HepG2 (cell line): Measurements from ENCODE around the gene GATC. TPM values are rescaled to one million over a fixed set of nuclear protein-coding genes. Genes with fewer than 3 reads are reported as not detected.
A peak's percentile ranks its signal among the peaks of the same experiment; 100 is the strongest.

ENCODE experiments used
- ATAC-seq: fragments of 200-7000 bp; cut with Tn5 transposase; 3 replicates; pipeline ENCODE4 v1.9.1; 2020; ENCODE audit warnings: mild to moderate bottlenecking, moderate library complexity
- BruUV-seq: library from RNA; stranded (reverse); fragments of 400-500 nt; replicated peaks from 2 replicates; lab custom pipeline; 2021; lab: Mats Ljungman, UMichigan
- CTCF ChIA-PET: fragments of 300-600 bp; formaldehyde crosslinking; extraction: SDS; loops from one replicate; lab custom pipeline; 2021; ENCODE audit warnings: low total read pairs, inconsistent platforms, low intra/inter-chr PET ratio; lab: Yijun Ruan, JAX
- POLR2A ChIA-PET: fragments of 350-600 bp; sonication (Branson Sonifier 250); formaldehyde crosslinking; loops from one replicate; lab custom pipeline; 2020; ENCODE audit warnings: antibody characterized with exemption, inconsistent platforms; lab: Yijun Ruan, JAX
- DNase-seq: peaks from one replicate; pipeline ENCODE4 v3.0.0-alpha.2; 2015; ENCODE audit warnings: low spot score
- FAIRE-seq: peaks from 3 replicates; lab custom pipeline; 2011; peaks lifted over from hg19 to GRCh38; lab: Jason Lieb, UNC
- H2AFZ ChIP-seq: one replicate; pipeline ENCODE4 v1.6.1; 2011; ENCODE audit warnings: low read length, inconsistent platforms
- H3K27ac ChIP-seq: fragments of 300-600 bp; 3 replicates; pipeline ENCODE4 v1.8.0; 2011; ENCODE audit warnings: mixed run types, mild to moderate bottlenecking, mixed read lengths, low read length, inconsistent platforms; ENCODE audit not compliant: insufficient read depth; ENCODE audit errors: extremely low read length
- H3K27me3 ChIP-seq, 2 experiments: fragments of 200-600 bp in 1 of 2; 2 replicates in 1 of 2; 3 replicates in 1 of 2; pipeline versions ENCODE4 v1.6.0 to v1.8.0; 2011; ENCODE audit warnings: low read length in 2 of 2, mild to moderate bottlenecking in 2 of 2, moderate library complexity in 2 of 2, inconsistent platforms in 1 of 2; ENCODE audit not compliant: insufficient read depth in 2 of 2, control insufficient read depth in 1 of 2
- H3K36me3 ChIP-seq, 2 experiments: fragments of 200-600 bp in 1 of 2; replicated peaks in 1 of 2; 2 replicates in 1 of 2; 3 replicates in 1 of 2; pipeline versions ENCODE4 v1.5.1 to v1.8.0; 2011; ENCODE audit warnings: low read length in 2 of 2, inconsistent platforms in 1 of 2; ENCODE audit not compliant: insufficient read depth in 2 of 2, control insufficient read depth in 1 of 2
- H3K4me1 ChIP-seq: 2 replicates; pipeline ENCODE4 v1.5.1; 2012; ENCODE audit warnings: low read length, inconsistent platforms; ENCODE audit not compliant: insufficient read depth
- H3K4me2 ChIP-seq: 2 replicates; pipeline ENCODE4 v1.6.0; 2011; ENCODE audit warnings: low read depth, low read length, inconsistent platforms
- H3K4me3 ChIP-seq, 3 experiments: fragments of 200-600 bp in 1 of 3; sonication (generic), shearing (Covaris generic) in 1 of 3; replicated peaks in 1 of 3; 2 replicates each; pipeline ENCODE4 v1.5.1; 2011 to 2016; ENCODE audit warnings: low read length in 3 of 3, inconsistent platforms in 2 of 3, low read depth in 2 of 3, mild to moderate bottlenecking in 2 of 3, control low read depth in 1 of 3, mixed read lengths in 1 of 3; ENCODE audit not compliant: insufficient read depth in 1 of 3
- H3K79me2 ChIP-seq: one replicate; pipeline ENCODE4 v1.6.1; 2011; ENCODE audit warnings: low read length, inconsistent platforms; ENCODE audit not compliant: insufficient read depth
- H3K9ac ChIP-seq: 2 replicates; pipeline ENCODE4 v1.6.0; 2011; ENCODE audit warnings: mild to moderate bottlenecking, low read depth, low read length, inconsistent platforms; ENCODE audit not compliant: insufficient read depth
- H3K9me3 ChIP-seq: 2 replicates; pipeline ENCODE4 v1.5.1; 2012; ENCODE audit warnings: mild to moderate bottlenecking, low read length
- H4K20me1 ChIP-seq: 2 replicates; pipeline ENCODE4 v1.6.0; 2011; ENCODE audit warnings: inconsistent platforms, mild to moderate bottlenecking, low read length, moderate library complexity; ENCODE audit not compliant: insufficient read depth
- ATF7-NPFF ChIP-seq: sonication (generic); formaldehyde crosslinking; IDR thresholded peaks from 2 replicates; pipeline ENCODE4 v1.8.1; 2023; ENCODE audit warnings: mild to moderate bottlenecking, low read depth, missing genetic modification reagents, moderate library complexity
- GABPB1 ChIP-seq: IDR thresholded peaks from 2 replicates; pipeline ENCODE4 v1.6.1; 2016; ENCODE audit warnings: mild to moderate bottlenecking, missing genetic modification reagents, moderate library complexity, missing compliant biosample characterization
- GTF2F1 ChIP-seq: fragments of 150-350 bp; IDR thresholded peaks from 2 replicates; pipeline ENCODE4 v1.6.1; 2014; ENCODE audit warnings: low read length
- KAT8 ChIP-seq: IDR thresholded peaks from 2 replicates; pipeline ENCODE4 v1.6.1; 2016; ENCODE audit warnings: missing genetic modification reagents, missing compliant biosample characterization
- NFIC ChIP-seq: IDR thresholded peaks from 2 replicates; pipeline ENCODE4 v1.6.1; 2012; ENCODE audit warnings: mild to moderate bottlenecking, low read length, inconsistent platforms
- SMC3 ChIP-seq: IDR thresholded peaks from 2 replicates; pipeline ENCODE4 v1.6.1; 2011; ENCODE audit warnings: low read length, improper control_type of control experiment
- TBL1XR1 ChIP-seq: fragments of 150-350 bp; IDR thresholded peaks from 2 replicates; pipeline ENCODE4 v1.6.1; 2014; ENCODE audit warnings: borderline replicate concordance, low read length; ENCODE audit not compliant: partially characterized antibody
- XBP1 ChIP-seq: sonication (generic); formaldehyde crosslinking; IDR thresholded peaks from 2 replicates; pipeline ENCODE4 v1.5.0; 2020; ENCODE audit warnings: missing genetic modification reagents
- ZNF672 ChIP-seq: sonication (generic); formaldehyde crosslinking; IDR thresholded peaks from 2 replicates; pipeline ENCODE4 v1.8.1; 2022; ENCODE audit warnings: missing genetic modification reagents
- WGBS: methylation state at CpG from one replicate; pipeline ENCODE4 v1.1.6; 2017; ENCODE audit warnings: low lambda C conversion rate; 5-methylcytosine and 5-hydroxymethylcytosine counted together
- in situ Hi-C: cut with HindIII; loops from 2 replicates; pipeline ENCODE4 v1.10.0; 2017; ENCODE audit warnings: low pct_unique_long_range_greater_than_20kb; ENCODE audit not compliant: extremely low pct_ligation_motif_present
- intact Hi-C: fragments of 100-400 bp; cut with micrococcal nuclease; formaldehyde crosslinking; loops from one replicate; pipeline ENCODE4 v1.10.0; 2022; ENCODE audit not compliant: unreplicated experiment
- polyA plus RNA-seq, 8 experiments: library from polyadenylated mRNA; depleted of rRNA in 3 of 8; stranded (reverse) in 7 of 8; unstranded in 1 of 8; fragments of >200 nt; fragmentation: Illumina TruSeq in 4 of 8; extraction: Trizol in 4 of 8; gene quantifications; 2 replicates each; pipeline versions ENCODE4 v1.2.1 to v1.2.3, GENCODE V29; 2011 to 2016; ENCODE audit warnings: low read depth in 4 of 8, missing spikeins in 1 of 8, mixed read lengths in 1 of 8; ENCODE audit not compliant: insufficient read depth in 1 of 8
- total RNA-seq, 5 experiments: library from RNA; depleted of rRNA; stranded (reverse); fragments of >200 nt; fragmentation: Illumina TruSeq; extraction: Trizol; gene quantifications; 2 replicates each; pipeline ENCODE4 v1.2.3, GENCODE V29; 2016; ENCODE audit warnings: low read depth in 1 of 5
- TF ChIP-seq, protein P1 (sequence below): IDR thresholded peaks from 2 replicates; pipeline ENCODE4 v1.6.1; 2018; ENCODE audit warnings: missing genetic modification reagents, mild to moderate bottlenecking, missing compliant biosample characterization
- TF ChIP-seq, protein P2 (sequence below): IDR thresholded peaks from 2 replicates; pipeline ENCODE4 v1.6.1; 2018; ENCODE audit warnings: missing genetic modification reagents
- TF ChIP-seq, protein P3 (sequence below): sonication (generic); formaldehyde crosslinking; IDR thresholded peaks from 2 replicates; pipeline ENCODE4 v1.5.0; 2020; ENCODE audit warnings: missing genetic modification reagents
- TF ChIP-seq, protein P4 (sequence below): sonication (generic); formaldehyde crosslinking; IDR thresholded peaks from 2 replicates; pipeline ENCODE4 v1.5.0; 2020; ENCODE audit warnings: mild to moderate bottlenecking, missing genetic modification reagents

Gene GATC
- total and polyA plus RNA-seq, 2 of the 13 experiments (the other 11 are each of a cell fraction or from before 2014, with no cell fraction given) = 17.7 to 29.7 TPM

DNA sequence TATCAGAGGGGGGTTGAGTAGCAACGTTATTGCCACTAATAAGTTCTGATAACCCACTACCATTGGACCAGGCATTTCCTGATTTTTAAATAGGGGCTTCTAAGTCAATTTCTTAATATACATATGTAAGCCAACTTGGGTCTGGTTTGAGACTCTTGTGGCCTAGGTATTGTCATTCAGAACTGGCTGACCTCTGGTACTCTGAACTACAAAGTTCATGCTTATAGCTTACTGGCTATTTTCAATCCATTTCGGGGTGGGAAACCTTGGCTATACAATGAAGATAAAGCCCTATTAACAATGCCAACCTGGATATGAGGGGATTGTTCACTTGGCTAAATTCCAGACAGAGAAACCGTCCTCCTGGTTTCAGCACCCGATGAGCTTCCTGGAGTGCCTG lies 58.3 kb downstream of the GATC start (continued):
- TF ChIP-seq, protein P1, sequence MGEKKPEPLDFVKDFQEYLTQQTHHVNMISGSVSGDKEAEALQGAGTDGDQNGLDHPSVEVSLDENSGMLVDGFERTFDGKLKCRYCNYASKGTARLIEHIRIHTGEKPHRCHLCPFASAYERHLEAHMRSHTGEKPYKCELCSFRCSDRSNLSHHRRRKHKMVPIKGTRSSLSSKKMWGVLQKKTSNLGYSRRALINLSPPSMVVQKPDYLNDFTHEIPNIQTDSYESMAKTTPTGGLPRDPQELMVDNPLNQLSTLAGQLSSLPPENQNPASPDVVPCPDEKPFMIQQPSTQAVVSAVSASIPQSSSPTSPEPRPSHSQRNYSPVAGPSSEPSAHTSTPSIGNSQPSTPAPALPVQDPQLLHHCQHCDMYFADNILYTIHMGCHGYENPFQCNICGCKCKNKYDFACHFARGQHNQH = no peak
- TF ChIP-seq, protein P2, sequence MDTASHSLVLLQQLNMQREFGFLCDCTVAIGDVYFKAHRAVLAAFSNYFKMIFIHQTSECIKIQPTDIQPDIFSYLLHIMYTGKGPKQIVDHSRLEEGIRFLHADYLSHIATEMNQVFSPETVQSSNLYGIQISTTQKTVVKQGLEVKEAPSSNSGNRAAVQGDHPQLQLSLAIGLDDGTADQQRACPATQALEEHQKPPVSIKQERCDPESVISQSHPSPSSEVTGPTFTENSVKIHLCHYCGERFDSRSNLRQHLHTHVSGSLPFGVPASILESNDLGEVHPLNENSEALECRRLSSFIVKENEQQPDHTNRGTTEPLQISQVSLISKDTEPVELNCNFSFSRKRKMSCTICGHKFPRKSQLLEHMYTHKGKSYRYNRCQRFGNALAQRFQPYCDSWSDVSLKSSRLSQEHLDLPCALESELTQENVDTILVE = no peak
- TF ChIP-seq SMC3 = no peak
- no peak for TF ChIP-seq TBL1XR1
- TF ChIP-seq, protein P3, sequence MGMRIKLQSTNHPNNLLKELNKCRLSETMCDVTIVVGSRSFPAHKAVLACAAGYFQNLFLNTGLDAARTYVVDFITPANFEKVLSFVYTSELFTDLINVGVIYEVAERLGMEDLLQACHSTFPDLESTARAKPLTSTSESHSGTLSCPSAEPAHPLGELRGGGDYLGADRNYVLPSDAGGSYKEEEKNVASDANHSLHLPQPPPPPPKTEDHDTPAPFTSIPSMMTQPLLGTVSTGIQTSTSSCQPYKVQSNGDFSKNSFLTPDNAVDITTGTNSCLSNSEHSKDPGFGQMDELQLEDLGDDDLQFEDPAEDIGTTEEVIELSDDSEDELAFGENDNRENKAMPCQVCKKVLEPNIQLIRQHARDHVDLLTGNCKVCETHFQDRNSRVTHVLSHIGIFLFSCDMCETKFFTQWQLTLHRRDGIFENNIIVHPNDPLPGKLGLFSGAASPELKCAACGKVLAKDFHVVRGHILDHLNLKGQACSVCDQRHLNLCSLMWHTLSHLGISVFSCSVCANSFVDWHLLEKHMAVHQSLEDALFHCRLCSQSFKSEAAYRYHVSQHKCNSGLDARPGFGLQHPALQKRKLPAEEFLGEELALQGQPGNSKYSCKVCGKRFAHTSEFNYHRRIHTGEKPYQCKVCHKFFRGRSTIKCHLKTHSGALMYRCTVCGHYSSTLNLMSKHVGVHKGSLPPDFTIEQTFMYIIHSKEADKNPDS (CRISPR knock-in tag) = no peak

DNA sequence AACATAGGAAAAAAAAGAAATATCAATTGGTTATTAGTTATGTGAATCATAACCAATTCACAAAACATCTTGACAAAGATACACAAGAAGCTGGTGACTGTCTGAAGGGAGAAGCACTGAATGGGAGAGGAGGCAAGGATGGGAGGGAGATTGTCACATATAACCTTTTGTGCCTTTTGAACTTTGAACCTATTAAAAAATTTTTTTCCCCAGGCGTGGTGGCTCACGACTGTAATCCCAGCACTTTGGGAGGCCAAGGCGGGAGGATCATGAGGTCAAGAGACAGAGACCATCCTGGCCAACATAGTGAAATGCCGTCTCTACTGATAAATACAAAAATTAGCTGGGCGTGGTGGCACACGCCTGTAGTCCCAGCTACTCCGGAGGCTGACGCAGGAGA lies 62.3 kb downstream of the GATC start:
- in situ Hi-C loops = no loop called here
- intact Hi-C loops = no loop called here
- CTCF ChIA-PET = no interaction called here
- Histone ChIP-seq H4K20me1 (no peaks in the 10 kb centered on the region), H3K4me3 (no peak overlapping the region), H3K4me1 (peaks cover 8% of the 10 kb centered on the region), H3K4me2 (no peak overlapping the region), H3K27ac (no peak overlapping the region), H3K79me2 (no peaks in the 10 kb centered on the region), H3K27me3 (no peaks in the 10 kb centered on the region), H3K9me3 (no peaks in the 10 kb centered on the region), H2AFZ (no peak overlapping the region), H3K36me3 (peaks cover 3 to 24% of the 10 kb centered on the region in 2 experiments; a peak in 3 of 5 replicates), H3K9ac (no peak overlapping the region)
- ATAC-seq (no peak), DNase-seq (no peak), FAIRE-seq (no peak)
- no TSS peak for BruUV-seq
- 85% methylated on average over 8 of the region's 8 CpGs for WGBS
- POLR2A ChIA-PET = interaction anchor here (1.1 to 1.2 kb wide), 2 partner anchors 10 to 187 kb away, joined by 3 to 4 read pairs; no protein-coding TSS in a partner anchor
- TF ChIP-seq GTF2F1 (no peak), ZNF672 (CRISPR knock-in tag) (no peak), KAT8 (no peak), ATF7-NPFF (CRISPR knock-in tag) (no peak), XBP1 (CRISPR knock-in tag) (no peak), NFIC (no peak), GABPB1 (CRISPR knock-in tag) (no peak)
- TF ChIP-seq, protein P4, sequence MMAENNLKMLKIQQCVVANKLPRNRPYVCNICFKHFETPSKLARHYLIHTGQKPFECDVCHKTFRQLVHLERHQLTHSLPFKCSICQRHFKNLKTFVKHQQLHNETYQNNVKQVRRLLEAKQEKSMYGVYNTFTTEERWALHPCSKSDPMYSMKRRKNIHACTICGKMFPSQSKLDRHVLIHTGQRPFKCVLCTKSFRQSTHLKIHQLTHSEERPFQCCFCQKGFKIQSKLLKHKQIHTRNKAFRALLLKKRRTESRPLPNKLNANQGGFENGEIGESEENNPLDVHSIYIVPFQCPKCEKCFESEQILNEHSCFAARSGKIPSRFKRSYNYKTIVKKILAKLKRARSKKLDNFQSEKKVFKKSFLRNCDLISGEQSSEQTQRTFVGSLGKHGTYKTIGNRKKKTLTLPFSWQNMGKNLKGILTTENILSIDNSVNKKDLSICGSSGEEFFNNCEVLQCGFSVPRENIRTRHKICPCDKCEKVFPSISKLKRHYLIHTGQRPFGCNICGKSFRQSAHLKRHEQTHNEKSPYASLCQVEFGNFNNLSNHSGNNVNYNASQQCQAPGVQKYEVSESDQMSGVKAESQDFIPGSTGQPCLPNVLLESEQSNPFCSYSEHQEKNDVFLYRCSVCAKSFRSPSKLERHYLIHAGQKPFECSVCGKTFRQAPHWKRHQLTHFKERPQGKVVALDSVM (CRISPR knock-in tag) = peak; percentile 60; the same call in 1 of the 2 replicates
